ENCODE results near the gene TARDBP. TPM values are rescaled to one million over a fixed set of nuclear protein-coding genes. Genes with fewer than 3 reads are reported as not detected.

The TARDBP gene
- 78.9 and 91.3 TPM in 2 replicates for polyA plus RNA-seq

GRCh38 chr1:11012260-11013159 is at the start of gene TARDBP:
TSS of gene TARDBP (plus strand) at chr1:11012654. CDS start at chr1:11013728, 1,074 bp downstream.

GRCh38 chr1:11046625-11047365 is 34.3 kb downstream of the TARDBP start, which contains the start of gene MASP2:
TSS of gene MASP2 (minus strand) at chr1:11047239. CDS start at chr1:11047207, 32 bp downstream.

GRCh38 chr1:11059968-11060830 is 47.7 kb downstream of the TARDBP start, which contains the start of gene SRM:
TSS of gene SRM (minus strand) at chr1:11060018. CDS start at chr1:11059943, 75 bp downstream.

Other genes starting within 250 kb of the TARDBP start
- 0.69 TPM in 1 of 2 replicates, not detected in the other for gene CASZ1, start 216.0 kb upstream of the TARDBP start, polyA plus RNA-seq
- 2.3 TPM in 1 of 2 replicates, not detected in the other for gene MASP2, start 34.6 kb downstream of the TARDBP start, polyA plus RNA-seq
- 25.3 and 26.1 TPM in 2 replicates for gene SRM, start 47.4 kb downstream of the TARDBP start, polyA plus RNA-seq
- gene EXOSC10, start 87.2 kb downstream of the TARDBP start, polyA plus RNA-seq = 9.9 and 12.6 TPM in 2 replicates
- not detected in 2 replicates for gene ANGPTL7, start 176.7 kb downstream of the TARDBP start, polyA plus RNA-seq
- gene MTOR, start 249.9 kb downstream of the TARDBP start, polyA plus RNA-seq = 20.1 and 28.0 TPM in 2 replicates